Retinal pigment epithelial cell (primary cell): ENCODE data around the gene TBC1D3B.

Experiments
- DNase-seq: peaks from one replicate; pipeline ENCODE4 v3.0.0-alpha.2; 2010; ENCODE audit warnings: low read depth
- H3K4me3 ChIP-seq: 2 replicates; pipeline ENCODE4 v1.5.1; 2011; ENCODE audit warnings: mild to moderate bottlenecking, low read length, control low read depth, moderate library complexity
- CTCF ChIP-seq: conservative IDR thresholded peaks from 2 replicates; pipeline ENCODE4 v1.5.1; 2011; ENCODE audit warnings: low read depth, low read length, control low read depth, inconsistent platforms

The TBC1D3B gene

GRCh38 chr17:36133602-36134236 is 42.7 kb downstream of the TBC1D3B start:
- no peak for TF ChIP-seq CTCF
- no peak for DNase-seq
- no peak overlapping the region for H3K4me3 ChIP-seq

- H3K4me3 ChIP-seq: no peak overlapping the region
- no peak for TF ChIP-seq CTCF
- no peak for DNase-seq
Measured at GRCh38 chr17:36132421-36132831, 44.0 kb downstream of the TBC1D3B start.

GRCh38 chr17:36131931-36132330 is 44.5 kb downstream of the TBC1D3B start:
- no peak overlapping the region for H3K4me3 ChIP-seq
- no peak for DNase-seq
- no peak for TF ChIP-seq CTCF

- DNase-seq: no peak
- no peak for TF ChIP-seq CTCF
Measured at GRCh38 chr17:36131421-36131820, 45.0 kb downstream of the TBC1D3B start.

GRCh38 chr17:36130346-36130745 is 46.1 kb downstream of the TBC1D3B start:
- H3K4me3 ChIP-seq: no peak overlapping the region
- no peak for DNase-seq
- TF ChIP-seq CTCF: no peak

More at GRCh38 chr17:36131421-36131820, 45.0 kb downstream of the TBC1D3B start:
- no peak overlapping the region for H3K4me3 ChIP-seq

- H3K4me3 ChIP-seq: no peak overlapping the region
- no peak for DNase-seq
- TF ChIP-seq CTCF: no peak
Measured at GRCh38 chr17:36129616-36130015, 46.8 kb downstream of the TBC1D3B start.

GRCh38 chr17:36128411-36128978 is 47.9 kb downstream of the TBC1D3B start:
- no peak for TF ChIP-seq CTCF
- no peak for DNase-seq
- no peak overlapping the region for H3K4me3 ChIP-seq
